Measurements from ENCODE around the gene CASP2.
"Not testable (repeated sequence)": the region's sequence is repeated elsewhere in the genome, so short reads cannot be mapped to it uniquely, and the experiment has no call there.

Gene CASP2

GRCh38 chr7:143265017-143265693 lies 23.0 kb upstream of the CASP2 start:
- peak; percentile 32 for DNase-seq

GRCh38 chr7:143269251-143269650 lies 18.9 kb upstream of the CASP2 start:
- DNase-seq = no peak

GRCh38 chr7:143271240-143271639 lies 16.9 kb upstream of the CASP2 start:
- DNase-seq = no peak

GRCh38 chr7:143272871-143273270 lies 15.3 kb upstream of the CASP2 start:
- no peak for DNase-seq

GRCh38 chr7:143279186-143280098 lies 8.7 kb upstream of the CASP2 start:
- DNase-seq = no peak

- no peak for DNase-seq
These were observed 8.0 kb upstream of the CASP2 start for GRCh38 chr7:143280160-143280559.

GRCh38 chr7:143280566-143280965 lies 7.6 kb upstream of the CASP2 start:
- DNase-seq = no peak

GRCh38 chr7:143281529-143281928 lies 6.6 kb upstream of the CASP2 start:
- no peak for DNase-seq

GRCh38 chr7:143282124-143282523 lies 6.0 kb upstream of the CASP2 start:
- no peak for DNase-seq

GRCh38 chr7:143283381-143283780 lies 4.8 kb upstream of the CASP2 start:
- DNase-seq = no peak

GRCh38 chr7:143284591-143285469 lies 3.3 kb upstream of the CASP2 start, which contains the start of gene TMEM139:
TMEM139 (plus strand) TSS chr7:143284958; CDS start chr7:143285958, 1,000 bp downstream.
- DNase-seq = no peak

GRCh38 chr7:143285470-143285778 lies 2.7 kb upstream of the CASP2 start:
- DNase-seq = no peak

- DNase-seq = no peak
These were observed 2.2 kb upstream of the CASP2 start for GRCh38 chr7:143285806-143286521.

- DNase-seq = no peak
These were observed 1.6 kb upstream of the CASP2 start for GRCh38 chr7:143286522-143286890.

GRCh38 chr7:143287339-143287934 lies 714 bp upstream of the CASP2 start:
- DNase-seq = no peak

GRCh38 chr7:143288836-143289235 lies 685 bp downstream of the CASP2 start:
- no peak for DNase-seq

GRCh38 chr7:143289421-143289820 lies 1.3 kb downstream of the CASP2 start:
- no peak for DNase-seq

- DNase-seq = not testable (repeated sequence)
These were observed 1.7 kb downstream of the CASP2 start for GRCh38 chr7:143289888-143290287.

GRCh38 chr7:143290293-143290692 lies 2.1 kb downstream of the CASP2 start:
- DNase-seq = no peak

GRCh38 chr7:143292876-143293275 lies 4.7 kb downstream of the CASP2 start:
- DNase-seq = no peak

GRCh38 chr7:143295870-143296269 lies 7.7 kb downstream of the CASP2 start:
- DNase-seq = no peak

- DNase-seq = no peak
These were observed 8.5 kb downstream of the CASP2 start for GRCh38 chr7:143296686-143297085.

Data from CD4-positive, alpha-beta T cell treated with Interleukin-6 for 4 hours (primary cell).